Natural killer cell (primary cell): ENCODE measurements around the gene OR51B2. TPM values are rescaled to one million over a fixed set of nuclear protein-coding genes. Genes with fewer than 3 reads are reported as not detected.

Experiments used
- ATAC-seq, 3 donors: fragments of 150-1000 bp in 2 of 3; fragments of 200-7000 bp in 1 of 3; cut with Tn5 transposase; 1 replicate in 1 of 3; 2 replicates in 2 of 3; pipeline ENCODE4 v1.10.0; 2021; ENCODE audit warnings: mild to moderate bottlenecking in 2 of 3, moderate library complexity in 2 of 3
- DNase-seq, 2 donors: peaks; one replicate each; pipeline versions ENCODE4 v3.0.0 to v3.0.0-alpha.2; 2013 to 2021; ENCODE audit warnings: mixed read lengths in 1 of 2
- H3K27ac ChIP-seq: one replicate; pipeline ENCODE4 v1.5.1; 2013; ENCODE audit warnings: mild to moderate bottlenecking, low read length
- H3K27me3 ChIP-seq: one replicate; pipeline ENCODE4 v1.6.1; 2013; ENCODE audit warnings: low read length; ENCODE audit not compliant: control insufficient read depth, insufficient read depth
- H3K36me3 ChIP-seq: one replicate; pipeline ENCODE4 v1.6.1; 2013; ENCODE audit warnings: low read length; ENCODE audit not compliant: control insufficient read depth, insufficient read depth
- H3K4me1 ChIP-seq: one replicate; pipeline ENCODE4 v1.6.1; 2013; ENCODE audit warnings: low read length; ENCODE audit not compliant: control insufficient read depth, insufficient read depth
- H3K4me3 ChIP-seq: one replicate; pipeline ENCODE4 v1.5.1; 2013; ENCODE audit warnings: low read length
- H3K9me3 ChIP-seq: one replicate; pipeline ENCODE4 v1.6.1; 2013; ENCODE audit warnings: low read length; ENCODE audit not compliant: control insufficient read depth, insufficient read depth
- H3K27ac Mint-ChIP-seq, 2 donors: one replicate each; pipeline ENCODE4 v1.8.0; 2022; ENCODE audit warnings: mild to moderate bottlenecking in 2 of 2, mixed read lengths in 2 of 2, moderate library complexity in 1 of 2
- H3K27me3 Mint-ChIP-seq, 2 donors: one replicate each; pipeline ENCODE4 v1.8.0; 2022; ENCODE audit warnings: low read depth in 2 of 2, mixed read lengths in 2 of 2
- H3K36me3 Mint-ChIP-seq: one replicate; pipeline ENCODE4 v1.8.0; 2022; ENCODE audit warnings: mixed read lengths
- H3K4me1 Mint-ChIP-seq, 2 donors: one replicate each; pipeline ENCODE4 v1.8.0; 2022; ENCODE audit warnings: mixed read lengths in 2 of 2
- H3K4me3 Mint-ChIP-seq: one replicate; pipeline ENCODE4 v1.8.0; 2022; ENCODE audit warnings: mild to moderate bottlenecking, moderate library complexity, mixed read lengths
- H3K9me3 Mint-ChIP-seq, 2 donors: one replicate each; pipeline ENCODE4 v1.8.0; 2022; ENCODE audit warnings: mixed read lengths in 2 of 2
- WGBS: methylation state at CpG from one replicate; pipeline ENCODE4 v1.1.7; 2013; ENCODE audit warnings: missing lambda C conversion rate; ENCODE audit not compliant: insufficient coverage; 5-methylcytosine and 5-hydroxymethylcytosine counted together
- intact Hi-C: fragments of 100-400 bp; cut with micrococcal nuclease; formaldehyde crosslinking; loops from one replicate; pipeline ENCODE4 v1.14.2; 2022
- total RNA-seq, 4 donors: library from RNA; stranded (reverse); fragments of 120-200 nt in 1 of 4; gene quantifications; one replicate each; pipeline versions ENCODE4 v1.2.3 to v1.2.4, GENCODE V29; 2013 to 2022
- TF ChIP-seq, protein P1 (sequence below): fragments of 200-600 bp; IDR thresholded peaks from one replicate; pipeline ENCODE4 v1.8.0; 2022; ENCODE audit warnings: antibody characterized with exemption

Gene OR51B2
- total RNA-seq, 3 donors from 2014 or later (not counting 1 experiment from before 2014, with no cell fraction given), result not detected

GRCh38 chr11:5288906-5289550 is 35.1 kb downstream of the OR51B2 start:
- TF ChIP-seq, protein P1, sequence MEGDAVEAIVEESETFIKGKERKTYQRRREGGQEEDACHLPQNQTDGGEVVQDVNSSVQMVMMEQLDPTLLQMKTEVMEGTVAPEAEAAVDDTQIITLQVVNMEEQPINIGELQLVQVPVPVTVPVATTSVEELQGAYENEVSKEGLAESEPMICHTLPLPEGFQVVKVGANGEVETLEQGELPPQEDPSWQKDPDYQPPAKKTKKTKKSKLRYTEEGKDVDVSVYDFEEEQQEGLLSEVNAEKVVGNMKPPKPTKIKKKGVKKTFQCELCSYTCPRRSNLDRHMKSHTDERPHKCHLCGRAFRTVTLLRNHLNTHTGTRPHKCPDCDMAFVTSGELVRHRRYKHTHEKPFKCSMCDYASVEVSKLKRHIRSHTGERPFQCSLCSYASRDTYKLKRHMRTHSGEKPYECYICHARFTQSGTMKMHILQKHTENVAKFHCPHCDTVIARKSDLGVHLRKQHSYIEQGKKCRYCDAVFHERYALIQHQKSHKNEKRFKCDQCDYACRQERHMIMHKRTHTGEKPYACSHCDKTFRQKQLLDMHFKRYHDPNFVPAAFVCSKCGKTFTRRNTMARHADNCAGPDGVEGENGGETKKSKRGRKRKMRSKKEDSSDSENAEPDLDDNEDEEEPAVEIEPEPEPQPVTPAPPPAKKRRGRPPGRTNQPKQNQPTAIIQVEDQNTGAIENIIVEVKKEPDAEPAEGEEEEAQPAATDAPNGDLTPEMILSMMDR, result no peak
- Histone ChIP-seq H3K4me1 (no peaks in the 10 kb centered on the region), H3K27ac (no peak overlapping the region), H3K9me3 (no peaks in the 10 kb centered on the region), H3K27me3 (no peaks in the 10 kb centered on the region), H3K4me3 (no peak overlapping the region), H3K36me3 (no peaks in the 10 kb centered on the region)
- Mint-ChIP-seq H3K27me3 (no peaks in the 10 kb centered on the region), H3K4me3 (no peak overlapping the region), H3K9me3 (peaks cover 0 to 2% of the 10 kb centered on the region in 2 donors), H3K36me3 (no peaks in the 10 kb centered on the region), H3K4me1 (no peaks in the 10 kb centered on the region), H3K27ac (no peak overlapping the region)
- intact Hi-C loops, result no loop called here
- WGBS, result 80% methylated on average over 6 of the region's 6 CpGs
- ATAC-seq (no peak), DNase-seq (no peak)

DNA sequence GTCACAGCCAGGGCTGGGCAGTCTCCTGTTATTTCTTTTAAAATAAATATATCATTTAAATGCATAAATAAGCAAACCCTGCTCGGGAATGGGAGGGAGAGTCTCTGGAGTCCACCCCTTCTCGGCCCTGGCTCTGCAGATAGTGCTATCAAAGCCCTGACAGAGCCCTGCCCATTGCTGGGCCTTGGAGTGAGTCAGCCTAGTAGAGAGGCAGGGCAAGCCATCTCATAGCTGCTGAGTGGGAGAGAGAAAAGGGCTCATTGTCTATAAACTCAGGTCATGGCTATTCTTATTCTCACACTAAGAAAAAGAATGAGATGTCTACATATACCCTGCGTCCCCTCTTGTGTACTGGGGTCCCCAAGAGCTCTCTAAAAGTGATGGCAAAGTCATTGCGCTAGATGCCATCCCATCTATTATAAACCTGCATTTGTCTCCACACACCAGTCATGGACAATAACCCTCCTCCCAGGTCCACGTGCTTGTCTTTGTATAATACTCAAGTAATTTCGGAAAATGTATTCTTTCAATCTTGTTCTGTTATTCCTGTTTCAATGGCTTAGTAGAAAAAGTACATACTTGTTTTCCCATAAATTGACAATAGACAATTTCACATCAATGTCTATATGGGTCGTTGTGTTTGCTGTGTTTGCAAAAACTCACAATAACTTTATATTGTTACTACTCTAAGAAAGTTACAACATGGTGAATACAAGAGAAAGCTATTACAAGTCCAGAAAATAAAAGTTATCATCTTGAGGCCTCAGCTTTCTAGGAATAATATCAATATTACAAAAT is 35.8 kb downstream of the OR51B2 start:
- no peaks in the 10 kb centered on the region for H3K4me1 Mint-ChIP-seq
- TF ChIP-seq, protein P1, result no peak
- H3K9me3 Mint-ChIP-seq, result peaks cover 0 to 2% of the 10 kb centered on the region in 2 donors
- H3K4me3 Mint-ChIP-seq, result no peak overlapping the region
- Histone ChIP-seq H3K27me3 (no peaks in the 10 kb centered on the region), H3K4me1 (no peaks in the 10 kb centered on the region), H3K9me3 (no peaks in the 10 kb centered on the region), H3K27ac (no peak overlapping the region), H3K36me3 (no peaks in the 10 kb centered on the region), H3K4me3 (no peak overlapping the region)
- ATAC-seq, result no peak
- no peak for DNase-seq
- H3K36me3 Mint-ChIP-seq, result no peaks in the 10 kb centered on the region
- no peaks in the 10 kb centered on the region for H3K27me3 Mint-ChIP-seq
- WGBS, result 80% methylated on average over 5 of the region's 7 CpGs
- intact Hi-C loops, result no loop called here
- H3K27ac Mint-ChIP-seq, result no peak overlapping the region

DNA sequence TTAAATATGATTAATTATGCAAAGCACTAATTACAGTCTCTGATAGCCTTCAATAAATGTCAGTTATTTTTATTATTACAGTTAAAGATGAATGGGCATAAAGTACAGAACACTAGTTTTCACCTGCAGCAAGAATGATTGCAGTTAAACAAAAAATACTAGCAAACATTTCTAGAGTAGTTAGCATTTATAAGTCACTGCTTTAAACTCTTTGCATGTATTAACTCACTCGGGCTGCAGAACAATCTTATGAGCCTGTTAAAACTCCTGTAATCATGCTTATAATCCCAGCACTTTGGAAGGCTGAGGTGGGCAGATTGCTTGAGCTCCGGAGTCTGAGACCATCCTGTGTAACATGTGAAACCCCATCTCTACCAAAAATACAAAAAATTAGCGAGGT is 37.2 kb downstream of the OR51B2 start:
- Histone ChIP-seq H3K27me3 (no peaks in the 10 kb centered on the region), H3K36me3 (no peaks in the 10 kb centered on the region), H3K27ac (no peak overlapping the region), H3K4me1 (no peaks in the 10 kb centered on the region), H3K9me3 (no peaks in the 10 kb centered on the region), H3K4me3 (no peak overlapping the region)
- no peak for ATAC-seq
- Mint-ChIP-seq H3K27ac (no peak overlapping the region), H3K4me3 (no peak overlapping the region), H3K4me1 (no peaks in the 10 kb centered on the region), H3K27me3 (no peaks in the 10 kb centered on the region), H3K36me3 (no peaks in the 10 kb centered on the region), H3K9me3 (peaks cover 0 to 3% of the 10 kb centered on the region in 2 donors)
- WGBS, result 91% methylated on average over 2 of the region's 3 CpGs
- no peak for DNase-seq
- intact Hi-C loops, result no loop called here
- TF ChIP-seq, protein P1, result no peak
